NCI-H748 (cell line): Measurements from ENCODE around the gene PLA2G12B.
"Not testable (repeated sequence)": the region's sequence is repeated elsewhere in the genome, so short reads cannot be mapped to it uniquely, and the experiment has no call there.

Experiments used
- DNase-seq: peaks from one replicate; lab custom pipeline; 2025; ENCODE audit not compliant: unreplicated experiment; lab: John Stamatoyannopoulos, UW

Gene PLA2G12B

GRCh38 chr10:72943498-72944234 lies 10.9 kb downstream of the PLA2G12B start:
- no peak for DNase-seq

GRCh38 chr10:72935361-72935760 lies 19.2 kb downstream of the PLA2G12B start:
- DNase-seq, result no peak

GRCh38 chr10:72932259-72933015 lies 22.2 kb downstream of the PLA2G12B start:
- no peak for DNase-seq

- no peak for DNase-seq
These were observed 24.3 kb downstream of the PLA2G12B start for GRCh38 chr10:72930276-72930675.

- no peak for DNase-seq
These were observed 25.8 kb downstream of the PLA2G12B start for GRCh38 chr10:72928798-72929197.

- DNase-seq, result no peak
These were observed 27.1 kb downstream of the PLA2G12B start for GRCh38 chr10:72927485-72927884.

- no peak for DNase-seq
These were observed 28.6 kb downstream of the PLA2G12B start for GRCh38 chr10:72925951-72926465.

GRCh38 chr10:72924351-72924750 lies 30.3 kb downstream of the PLA2G12B start:
- no peak for DNase-seq

- DNase-seq, result not testable (repeated sequence)
These were observed 33.4 kb downstream of the PLA2G12B start for GRCh38 chr10:72921147-72921683.

- DNase-seq, result no peak
These were observed 36.3 kb downstream of the PLA2G12B start for GRCh38 chr10:72918352-72918751.

- DNase-seq, result not testable (repeated sequence)
These were observed 36.7 kb downstream of the PLA2G12B start for GRCh38 chr10:72917803-72918332.

GRCh38 chr10:72917201-72917600 lies 37.4 kb downstream of the PLA2G12B start:
- not testable (repeated sequence) for DNase-seq

- DNase-seq, result no peak
These were observed 41.3 kb downstream of the PLA2G12B start for GRCh38 chr10:72913287-72913686.

GRCh38 chr10:72912736-72913135 lies 41.9 kb downstream of the PLA2G12B start:
- no peak for DNase-seq

- DNase-seq, result no peak
These were observed 42.8 kb downstream of the PLA2G12B start for GRCh38 chr10:72911758-72912157.

- DNase-seq, result no peak
These were observed 43.9 kb downstream of the PLA2G12B start for GRCh38 chr10:72910705-72911104.

- DNase-seq, result no peak
These were observed 48.2 kb downstream of the PLA2G12B start for GRCh38 chr10:72906446-72906845.

- no peak for DNase-seq
These were observed 49.8 kb downstream of the PLA2G12B start for GRCh38 chr10:72904806-72905205.

- not testable (repeated sequence) for DNase-seq
These were observed 50.6 kb downstream of the PLA2G12B start for GRCh38 chr10:72903941-72904446.

- DNase-seq, result no peak
These were observed 55.1 kb downstream of the PLA2G12B start for GRCh38 chr10:72899545-72899944.

GRCh38 chr10:72898616-72899015 lies 56.0 kb downstream of the PLA2G12B start:
- DNase-seq, result no peak
